OCI-LY3 (cell line): ENCODE results near the gene DTX1.

Experiments used
- CTCF ChIP-seq: fragments of 200-600, 300-600 bp; sonication (generic); IDR thresholded peaks from 2 replicates; pipeline ENCODE4 v1.5.1; 2014; ENCODE audit warnings: antibody characterized with exemption, low read length, low read depth
- EZH2phosphoT487 ChIP-seq: fragments of 200-600 bp; shearing (Covaris generic); IDR thresholded peaks from 2 replicates; pipeline ENCODE4 v1.6.1; 2018; ENCODE audit warnings: antibody characterized with exemption, mixed run types, low read depth

GRCh38 chr12:113051759-113052158, 4.8 kb upstream of the DTX1 start:
- TF ChIP-seq CTCF = no peak
- TF ChIP-seq EZH2phosphoT487 = no peak
